WERI-Rb-1 (cell line): ENCODE results near the gene RAD51B.

ENCODE experiments used
- DNase-seq: peaks from one replicate; pipeline ENCODE4 v3.0.0-alpha.2; 2020
- H3K27ac ChIP-seq: fragments of 250-450 bp; sonication (Bioruptor Pico); 2 replicates; pipeline ENCODE4 v1.5.1; 2020; ENCODE audit warnings: mild to moderate bottlenecking, moderate library complexity
- H3K27me3 ChIP-seq: fragments of 250-450 bp; sonication (Bioruptor Pico); 2 replicates; pipeline ENCODE4 v1.5.1; 2021; ENCODE audit warnings: mild to moderate bottlenecking, low read depth, moderate library complexity; ENCODE audit not compliant: insufficient read depth, severe bottlenecking
- H3K36me3 ChIP-seq: fragments of 250-450 bp; sonication (Bioruptor Pico); 2 replicates; pipeline ENCODE4 v1.5.1; 2020; ENCODE audit warnings: mild to moderate bottlenecking, moderate library complexity
- H3K4me3 ChIP-seq: 2 replicates; pipeline ENCODE4 v1.5.1; 2011; ENCODE audit warnings: low read depth, mild to moderate bottlenecking, control low read depth, low read length
- H3K9me3 ChIP-seq: fragments of 250-450 bp; sonication (Bioruptor Pico); 2 replicates; pipeline ENCODE4 v1.5.1; 2021; ENCODE audit warnings: mild to moderate bottlenecking, moderate library complexity; ENCODE audit not compliant: severe bottlenecking
- TF ChIP-seq, protein P1 (sequence below): IDR thresholded peaks from 2 replicates; pipeline ENCODE4 v1.5.1; 2011; ENCODE audit warnings: low read depth, mild to moderate bottlenecking, control low read depth, inconsistent platforms, low read length

Gene RAD51B

GRCh38 chr14:68693926-68694325 lies 874.3 kb downstream of the RAD51B start:
- Histone ChIP-seq H3K9me3 (no peaks in the 10 kb centered on the region), H3K27me3 (no peaks in the 10 kb centered on the region), H3K36me3 (no peaks in the 10 kb centered on the region), H3K4me3 (no peak overlapping the region), H3K27ac (no peak overlapping the region)
- no peak for DNase-seq
- TF ChIP-seq, protein P1, sequence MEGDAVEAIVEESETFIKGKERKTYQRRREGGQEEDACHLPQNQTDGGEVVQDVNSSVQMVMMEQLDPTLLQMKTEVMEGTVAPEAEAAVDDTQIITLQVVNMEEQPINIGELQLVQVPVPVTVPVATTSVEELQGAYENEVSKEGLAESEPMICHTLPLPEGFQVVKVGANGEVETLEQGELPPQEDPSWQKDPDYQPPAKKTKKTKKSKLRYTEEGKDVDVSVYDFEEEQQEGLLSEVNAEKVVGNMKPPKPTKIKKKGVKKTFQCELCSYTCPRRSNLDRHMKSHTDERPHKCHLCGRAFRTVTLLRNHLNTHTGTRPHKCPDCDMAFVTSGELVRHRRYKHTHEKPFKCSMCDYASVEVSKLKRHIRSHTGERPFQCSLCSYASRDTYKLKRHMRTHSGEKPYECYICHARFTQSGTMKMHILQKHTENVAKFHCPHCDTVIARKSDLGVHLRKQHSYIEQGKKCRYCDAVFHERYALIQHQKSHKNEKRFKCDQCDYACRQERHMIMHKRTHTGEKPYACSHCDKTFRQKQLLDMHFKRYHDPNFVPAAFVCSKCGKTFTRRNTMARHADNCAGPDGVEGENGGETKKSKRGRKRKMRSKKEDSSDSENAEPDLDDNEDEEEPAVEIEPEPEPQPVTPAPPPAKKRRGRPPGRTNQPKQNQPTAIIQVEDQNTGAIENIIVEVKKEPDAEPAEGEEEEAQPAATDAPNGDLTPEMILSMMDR = no peak

DNA sequence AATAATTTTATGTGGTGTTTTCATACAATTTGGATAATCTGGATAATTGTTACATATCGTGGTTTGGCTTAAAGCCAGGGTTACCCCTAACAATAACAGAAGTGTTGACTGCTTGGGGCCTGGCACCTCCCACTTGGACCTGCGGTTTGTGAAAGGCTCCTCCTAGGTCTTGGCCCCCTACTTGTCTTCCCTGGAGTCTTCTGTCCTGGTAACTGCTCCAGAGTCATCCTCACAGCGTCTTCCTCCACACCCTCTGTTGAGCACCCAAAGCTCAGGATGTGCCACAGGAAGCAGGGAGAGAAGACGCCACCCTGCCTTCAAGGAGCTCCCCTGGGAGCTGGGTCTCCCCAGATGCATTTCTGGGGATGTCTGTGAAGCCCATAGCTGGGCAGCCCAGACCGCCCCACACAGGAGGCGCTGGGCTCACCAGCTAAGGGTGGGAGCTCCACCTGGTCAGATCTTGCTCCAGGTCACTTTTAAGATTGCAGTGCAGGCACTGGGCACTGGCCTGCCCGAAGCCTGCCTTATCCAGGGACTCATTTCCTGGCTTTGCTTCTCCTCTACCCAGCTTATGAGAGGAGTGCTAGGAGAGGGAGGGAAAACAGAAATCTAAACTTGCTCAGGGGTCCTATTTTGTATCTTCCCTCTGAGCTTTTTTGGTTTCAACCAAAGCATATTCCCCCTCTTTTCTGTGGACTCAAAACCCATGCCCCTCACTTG lies 875.1 kb downstream of the RAD51B start:
- TF ChIP-seq, protein P1 = no peak
- no peaks in the 10 kb centered on the region for H3K9me3 ChIP-seq
- DNase-seq = no peak
- no peak overlapping the region for H3K4me3 ChIP-seq
- no peak overlapping the region for H3K27ac ChIP-seq
- H3K27me3 ChIP-seq = no peaks in the 10 kb centered on the region
- no peaks in the 10 kb centered on the region for H3K36me3 ChIP-seq

- no peak overlapping the region for H3K4me3 ChIP-seq
- H3K9me3 ChIP-seq = no peaks in the 10 kb centered on the region
- no peaks in the 10 kb centered on the region for H3K36me3 ChIP-seq
- no peak for DNase-seq
- TF ChIP-seq, protein P1 = no peak
- no peaks in the 10 kb centered on the region for H3K27me3 ChIP-seq
- H3K27ac ChIP-seq = no peak overlapping the region
Measured at GRCh38 chr14:68695326-68695768, 875.8 kb downstream of the RAD51B start.

- Histone ChIP-seq H3K36me3 (no peaks in the 10 kb centered on the region), H3K27ac (no peak overlapping the region), H3K9me3 (peaks cover 5% of the 10 kb centered on the region), H3K27me3 (no peaks in the 10 kb centered on the region), H3K4me3 (no peak overlapping the region)
- no peak for DNase-seq
- TF ChIP-seq, protein P1 = no peak
Measured at GRCh38 chr14:68695856-68696255, 876.3 kb downstream of the RAD51B start.

DNA sequence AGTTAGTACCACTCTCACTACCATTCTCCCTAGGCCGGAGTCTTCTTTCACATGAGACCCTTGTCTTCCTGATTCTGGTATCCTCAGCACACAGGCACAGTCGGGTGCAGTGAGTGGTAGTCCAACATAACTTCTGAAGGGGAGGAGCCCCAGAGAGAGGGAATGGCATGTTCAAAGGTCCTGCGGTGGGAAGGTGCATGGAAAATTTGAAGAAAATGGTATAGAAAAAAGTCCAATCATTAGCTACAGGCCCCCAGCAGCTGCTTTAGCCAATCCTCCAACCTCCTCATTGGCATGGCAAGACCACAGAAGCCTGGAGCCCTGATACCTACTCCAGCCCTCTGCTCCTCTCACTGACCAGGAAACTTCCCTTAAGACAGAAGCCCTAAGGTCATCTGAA lies 876.7 kb downstream of the RAD51B start:
- H3K27ac ChIP-seq = no peak overlapping the region
- H3K27me3 ChIP-seq = no peaks in the 10 kb centered on the region
- H3K9me3 ChIP-seq = peaks cover 5% of the 10 kb centered on the region
- DNase-seq = no peak
- H3K36me3 ChIP-seq = no peaks in the 10 kb centered on the region
- TF ChIP-seq, protein P1 = no peak
- H3K4me3 ChIP-seq = no peak overlapping the region
